ENCODE measurements around the gene AVL9.

DNA sequence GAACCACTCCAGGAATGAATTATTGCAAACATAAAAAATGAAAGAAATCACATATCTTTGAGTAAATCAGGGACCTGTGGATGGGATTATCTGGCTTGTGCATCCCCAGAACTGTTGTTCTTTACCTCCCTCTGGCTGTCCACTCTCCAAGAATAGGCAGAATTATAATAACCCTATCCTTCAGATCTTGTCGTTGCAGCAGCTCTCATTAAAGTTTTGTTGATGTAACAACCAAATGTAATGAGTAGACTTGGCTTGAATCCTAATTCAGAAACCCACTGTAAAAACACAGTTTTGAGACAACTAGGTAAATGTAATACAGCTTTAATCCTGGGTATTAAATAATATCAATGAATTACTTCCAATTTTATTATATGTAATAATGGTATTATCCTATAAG lies 21.3 kb upstream of the AVL9 start:
- TF ChIP-seq, protein P1, sequence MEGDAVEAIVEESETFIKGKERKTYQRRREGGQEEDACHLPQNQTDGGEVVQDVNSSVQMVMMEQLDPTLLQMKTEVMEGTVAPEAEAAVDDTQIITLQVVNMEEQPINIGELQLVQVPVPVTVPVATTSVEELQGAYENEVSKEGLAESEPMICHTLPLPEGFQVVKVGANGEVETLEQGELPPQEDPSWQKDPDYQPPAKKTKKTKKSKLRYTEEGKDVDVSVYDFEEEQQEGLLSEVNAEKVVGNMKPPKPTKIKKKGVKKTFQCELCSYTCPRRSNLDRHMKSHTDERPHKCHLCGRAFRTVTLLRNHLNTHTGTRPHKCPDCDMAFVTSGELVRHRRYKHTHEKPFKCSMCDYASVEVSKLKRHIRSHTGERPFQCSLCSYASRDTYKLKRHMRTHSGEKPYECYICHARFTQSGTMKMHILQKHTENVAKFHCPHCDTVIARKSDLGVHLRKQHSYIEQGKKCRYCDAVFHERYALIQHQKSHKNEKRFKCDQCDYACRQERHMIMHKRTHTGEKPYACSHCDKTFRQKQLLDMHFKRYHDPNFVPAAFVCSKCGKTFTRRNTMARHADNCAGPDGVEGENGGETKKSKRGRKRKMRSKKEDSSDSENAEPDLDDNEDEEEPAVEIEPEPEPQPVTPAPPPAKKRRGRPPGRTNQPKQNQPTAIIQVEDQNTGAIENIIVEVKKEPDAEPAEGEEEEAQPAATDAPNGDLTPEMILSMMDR (IDR thresholded peaks at IDR 0.05), result no peak
- TF ChIP-seq ZFX (IDR thresholded peaks at IDR 0.05; ENCODE audit: borderline replicate concordance), result no peak

Measured in 22Rv1 (cell line).